Parathyroid adenoma (tissue), 2 donors: ENCODE data around the gene CCDC70.
"Not testable (repeated sequence)": the region's sequence is repeated elsewhere in the genome, so short reads cannot be mapped to it uniquely, and the experiment has no call there.

Source experiments
- H2AFZ ChIP-seq: fragments of 300-600 bp; sonication (generic); one replicate; pipeline ENCODE4 v1.7.0; 2017; ENCODE audit warnings: antibody characterized with exemption, mild to moderate bottlenecking
- H3K27ac ChIP-seq: fragments of 300-600 bp; sonication (generic); one replicate; pipeline ENCODE4 v1.7.0; 2017
- H3K27me3 ChIP-seq: fragments of 300-600 bp; sonication (generic); one replicate; pipeline ENCODE4 v1.7.0; 2017; ENCODE audit warnings: low read length; ENCODE audit not compliant: control insufficient read depth, insufficient read depth
- H3K36me3 ChIP-seq: fragments of 300-600 bp; sonication (generic); one replicate; pipeline ENCODE4 v1.7.0; 2017; ENCODE audit warnings: low read length; ENCODE audit not compliant: control insufficient read depth, insufficient read depth
- H3K4me1 ChIP-seq: fragments of 300-600 bp; sonication (generic); one replicate; pipeline ENCODE4 v1.7.0; 2017; ENCODE audit warnings: control low read depth
- H3K4me2 ChIP-seq: fragments of 300-600 bp; sonication (generic); one replicate; pipeline ENCODE4 v1.7.0; 2017; ENCODE audit warnings: low read length
- H3K4me3 ChIP-seq: fragments of 300-600 bp; sonication (generic); one replicate; pipeline ENCODE4 v1.7.0; 2017; ENCODE audit warnings: low read depth, low read length
- H3K79me2 ChIP-seq: fragments of 300-600 bp; sonication (generic); one replicate; pipeline ENCODE4 v1.7.0; 2017; ENCODE audit warnings: control low read depth
- H3K9ac ChIP-seq: fragments of 300-600 bp; sonication (generic); one replicate; pipeline ENCODE4 v1.7.0; 2017; ENCODE audit warnings: mild to moderate bottlenecking
- H3K9me3 ChIP-seq: fragments of 300-600 bp; sonication (generic); one replicate; pipeline ENCODE4 v1.7.0; 2017; ENCODE audit warnings: low read length; ENCODE audit not compliant: control insufficient read depth
- TF ChIP-seq, protein P1 (sequence below): fragments of 300-600 bp; sonication (generic); IDR thresholded peaks from one replicate; pipeline ENCODE4 v1.7.0; 2017; ENCODE audit warnings: antibody characterized with exemption, mild to moderate bottlenecking
- donor health status: primary hyperparathyroidism.

The CCDC70 gene

DNA sequence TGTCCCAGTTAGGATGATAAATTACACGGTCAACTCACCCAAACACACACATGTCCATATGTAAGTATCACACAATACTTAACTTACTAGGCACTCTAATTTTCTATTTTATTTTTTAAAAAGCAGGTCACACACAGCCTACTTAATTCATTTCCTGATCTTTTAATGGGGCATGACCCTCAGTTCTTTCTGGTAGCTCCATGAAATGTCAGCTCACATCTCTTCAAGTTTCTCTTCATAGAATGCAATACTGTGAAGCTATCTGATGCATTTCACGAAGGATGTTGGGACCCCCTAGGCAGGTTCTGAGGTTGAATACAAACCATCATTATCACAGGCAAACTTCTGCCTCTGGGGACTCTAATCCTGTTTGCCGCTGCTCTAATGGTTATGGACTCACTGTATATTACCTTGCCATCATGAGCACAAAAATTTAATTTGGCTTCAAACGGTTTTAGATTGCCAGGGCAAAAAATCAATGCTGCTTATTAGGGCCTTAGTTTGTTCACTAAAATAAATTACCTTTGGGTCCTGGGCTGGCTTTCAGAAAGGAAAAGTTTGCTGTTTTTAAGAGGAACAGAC lies 41.7 kb upstream of the CCDC70 start:
- no peak overlapping the region for H3K9ac ChIP-seq
- TF ChIP-seq, protein P1, sequence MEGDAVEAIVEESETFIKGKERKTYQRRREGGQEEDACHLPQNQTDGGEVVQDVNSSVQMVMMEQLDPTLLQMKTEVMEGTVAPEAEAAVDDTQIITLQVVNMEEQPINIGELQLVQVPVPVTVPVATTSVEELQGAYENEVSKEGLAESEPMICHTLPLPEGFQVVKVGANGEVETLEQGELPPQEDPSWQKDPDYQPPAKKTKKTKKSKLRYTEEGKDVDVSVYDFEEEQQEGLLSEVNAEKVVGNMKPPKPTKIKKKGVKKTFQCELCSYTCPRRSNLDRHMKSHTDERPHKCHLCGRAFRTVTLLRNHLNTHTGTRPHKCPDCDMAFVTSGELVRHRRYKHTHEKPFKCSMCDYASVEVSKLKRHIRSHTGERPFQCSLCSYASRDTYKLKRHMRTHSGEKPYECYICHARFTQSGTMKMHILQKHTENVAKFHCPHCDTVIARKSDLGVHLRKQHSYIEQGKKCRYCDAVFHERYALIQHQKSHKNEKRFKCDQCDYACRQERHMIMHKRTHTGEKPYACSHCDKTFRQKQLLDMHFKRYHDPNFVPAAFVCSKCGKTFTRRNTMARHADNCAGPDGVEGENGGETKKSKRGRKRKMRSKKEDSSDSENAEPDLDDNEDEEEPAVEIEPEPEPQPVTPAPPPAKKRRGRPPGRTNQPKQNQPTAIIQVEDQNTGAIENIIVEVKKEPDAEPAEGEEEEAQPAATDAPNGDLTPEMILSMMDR = no peak
- H3K27me3 ChIP-seq = no peaks in the 10 kb centered on the region
- H3K4me3 ChIP-seq = no peak overlapping the region
- peaks cover 3% of the 10 kb centered on the region for H3K4me1 ChIP-seq
- H3K4me2 ChIP-seq = no peak overlapping the region
- H3K36me3 ChIP-seq = no peaks in the 10 kb centered on the region
- H2AFZ ChIP-seq = no peak overlapping the region
- no peak overlapping the region for H3K27ac ChIP-seq
- H3K9me3 ChIP-seq = no peaks in the 10 kb centered on the region
- no peaks in the 10 kb centered on the region for H3K79me2 ChIP-seq

DNA sequence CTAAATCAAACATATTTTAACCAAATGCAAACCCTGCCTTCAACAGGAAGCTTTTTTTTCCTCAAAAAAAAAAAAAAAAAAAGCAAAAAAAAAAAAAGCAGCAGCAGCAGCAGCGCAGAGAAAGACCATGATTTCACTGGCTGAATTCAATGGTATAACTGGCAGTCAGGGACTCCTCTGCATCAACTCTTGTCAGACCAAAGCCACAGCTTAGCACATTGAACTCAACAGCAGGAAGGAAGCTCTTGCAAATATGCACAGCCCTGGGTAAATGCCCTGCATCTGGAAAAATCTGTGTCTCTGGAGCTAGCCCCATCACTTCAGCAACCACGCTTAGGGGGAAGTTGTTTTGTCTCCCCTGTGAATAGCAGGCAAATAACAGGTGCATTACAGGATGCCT lies 40.2 kb upstream of the CCDC70 start:
- TF ChIP-seq, protein P1 = no peak
- Histone ChIP-seq H3K79me2 (no peaks in the 10 kb centered on the region), H3K27ac (no peak overlapping the region), H3K27me3 (no peaks in the 10 kb centered on the region), H3K4me3 (no peak overlapping the region), H3K36me3 (no peaks in the 10 kb centered on the region), H3K9ac (no peak overlapping the region), H3K9me3 (no peaks in the 10 kb centered on the region), H2AFZ (no peak overlapping the region), H3K4me1 (peaks cover 3% of the 10 kb centered on the region), H3K4me2 (no peak overlapping the region)

DNA sequence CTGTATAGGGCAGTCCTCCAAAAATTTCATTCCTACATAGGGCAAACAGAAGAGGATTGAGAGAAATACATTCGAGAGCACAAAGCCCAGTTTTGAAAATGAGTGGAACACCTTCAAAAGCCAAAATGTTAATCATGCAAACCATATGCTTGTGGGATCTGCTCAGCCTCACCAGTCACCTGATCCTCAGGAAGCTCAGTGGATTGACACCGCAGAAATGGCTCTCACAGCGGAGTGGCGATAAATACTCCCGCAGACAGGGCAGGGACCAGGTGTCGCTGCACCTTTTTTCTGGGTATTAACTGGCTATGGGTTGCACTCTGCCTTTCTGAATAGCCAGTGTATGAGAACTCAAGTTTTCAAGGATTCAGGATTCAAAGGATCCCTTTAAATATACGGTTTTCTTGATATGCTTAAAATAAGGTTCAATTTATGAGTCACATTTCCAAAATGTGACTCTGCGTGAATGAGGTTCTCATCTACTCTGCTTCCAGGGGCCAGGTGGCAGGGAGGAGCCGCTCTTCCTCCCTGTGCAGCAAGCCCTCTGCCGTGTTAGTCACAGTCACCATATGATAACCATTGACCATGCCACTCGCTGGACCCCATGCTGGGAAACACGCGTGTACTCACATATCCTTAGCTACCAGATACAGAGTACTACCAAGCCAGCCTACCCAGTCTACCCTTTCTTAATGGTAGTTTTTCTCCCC lies 39.5 kb upstream of the CCDC70 start:
- Histone ChIP-seq H3K4me2 (no peak overlapping the region), H3K36me3 (no peaks in the 10 kb centered on the region), H3K79me2 (no peaks in the 10 kb centered on the region), H3K9ac (no peak overlapping the region), H2AFZ (no peak overlapping the region), H3K27ac (no peak overlapping the region), H3K4me3 (no peak overlapping the region), H3K9me3 (no peaks in the 10 kb centered on the region), H3K4me1 (peaks cover 3% of the 10 kb centered on the region), H3K27me3 (no peaks in the 10 kb centered on the region)
- TF ChIP-seq, protein P1 = no peak

DNA sequence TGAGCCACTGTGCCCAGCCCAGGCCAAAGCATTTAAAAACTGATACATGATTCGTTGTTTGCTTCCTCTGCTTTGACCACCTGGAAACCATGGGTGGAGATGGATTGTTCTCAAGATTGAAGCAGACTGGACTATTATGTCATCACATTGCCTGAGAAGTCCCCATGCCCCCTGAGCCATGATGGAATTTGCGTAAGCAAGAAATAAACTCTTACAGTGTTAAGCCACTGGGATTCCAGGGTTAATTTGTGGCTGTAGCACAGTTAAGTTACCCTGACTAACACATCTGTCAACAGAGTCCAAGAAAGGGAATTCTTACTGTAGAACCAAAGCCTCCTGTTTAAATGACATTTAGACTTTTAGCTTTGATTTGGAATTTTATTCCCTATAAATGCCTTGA lies 38.4 kb upstream of the CCDC70 start:
- no peaks in the 10 kb centered on the region for H3K79me2 ChIP-seq
- no peaks in the 10 kb centered on the region for H3K36me3 ChIP-seq
- H3K27me3 ChIP-seq = no peaks in the 10 kb centered on the region
- H3K4me2 ChIP-seq = no peak overlapping the region
- H3K9ac ChIP-seq = no peak overlapping the region
- no peaks in the 10 kb centered on the region for H3K9me3 ChIP-seq
- no peak overlapping the region for H2AFZ ChIP-seq
- no peak overlapping the region for H3K4me3 ChIP-seq
- TF ChIP-seq, protein P1 = no peak
- H3K27ac ChIP-seq = no peak overlapping the region
- peaks cover 3% of the 10 kb centered on the region for H3K4me1 ChIP-seq

- Histone ChIP-seq H3K36me3 (no peaks in the 10 kb centered on the region), H3K4me1 (peaks cover 3% of the 10 kb centered on the region), H3K27ac (no peak overlapping the region), H3K4me2 (no peak overlapping the region), H3K9me3 (no peaks in the 10 kb centered on the region), H3K79me2 (no peaks in the 10 kb centered on the region), H3K4me3 (no peak overlapping the region), H3K9ac (no peak overlapping the region), H3K27me3 (no peaks in the 10 kb centered on the region), H2AFZ (no peak overlapping the region)
- TF ChIP-seq, protein P1 = no peak
Measured at GRCh38 chr13:51823863-51824262, 37.9 kb upstream of the CCDC70 start.

DNA sequence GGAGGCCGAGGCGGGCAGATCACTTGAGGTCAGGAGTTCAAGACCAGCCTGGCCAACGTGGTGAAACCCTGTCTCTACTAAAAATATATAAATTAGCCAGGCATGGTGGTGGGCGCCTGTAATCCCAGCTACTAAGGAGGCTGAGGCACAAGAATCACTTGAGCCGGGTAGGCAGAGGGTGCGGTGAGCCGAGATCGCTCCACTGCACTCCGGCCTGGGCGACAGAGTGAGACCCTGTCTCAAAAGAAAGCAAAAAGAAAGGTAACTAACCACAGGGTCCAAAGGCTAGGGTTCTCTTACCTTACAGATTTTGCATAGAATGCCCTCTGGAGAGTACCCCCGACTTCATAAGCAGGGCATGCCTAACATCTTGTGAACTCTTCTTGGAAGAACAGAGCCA lies 37.1 kb upstream of the CCDC70 start:
- H3K79me2 ChIP-seq, H3K9ac ChIP-seq, H3K9me3 ChIP-seq, H3K27me3 ChIP-seq, H3K4me3 ChIP-seq, H2AFZ ChIP-seq, H3K4me2 ChIP-seq, H3K27ac ChIP-seq, H3K4me1 ChIP-seq, H3K36me3 ChIP-seq: not testable (repeated sequence)
